Prostate gland (tissue), 2 donors: Measurements from ENCODE around the gene LOXL4.

Experiments
- CTCF ChIP-seq, 4 experiments: fragments of 200-600 bp in 2 of 4; fragments of 450-650 bp in 2 of 4; sonication (generic) in 2 of 4; IDR thresholded peaks; 1 replicate in 3 of 4; 2 replicates in 1 of 4; pipeline ENCODE4 v1.5.1; 2016 to 2019; ENCODE audit warnings: antibody characterized with exemption in 4 of 4, mild to moderate bottlenecking in 2 of 4, moderate library complexity in 2 of 4
- POLR2A ChIP-seq: fragments of 450-650 bp; IDR thresholded peaks from one replicate; pipeline ENCODE4 v1.6.1; 2016; ENCODE audit warnings: antibody characterized with exemption, mild to moderate bottlenecking

GRCh38 chr10:98307916-98308541 lies 40.0 kb upstream of the LOXL4 start:
- TF ChIP-seq CTCF (IDR thresholded peaks at IDR 0.05) (no peak), POLR2A (no peak)
